Caco-2 (cell line): ENCODE data around the gene RNF123. TPM values are rescaled to one million over a fixed set of nuclear protein-coding genes. Genes with fewer than 3 reads are reported as not detected.

Source experiments
- BruUV-seq: library from RNA; stranded (reverse); fragments of 400-500 nt; replicated peaks from 2 replicates; lab custom pipeline; 2021; lab: Mats Ljungman, UMichigan
- CTCF ChIA-PET: fragments of 300-600 bp; sonication (Branson Sonifier 250); formaldehyde crosslinking; loops from one replicate; lab custom pipeline; 2022; ENCODE audit warnings: antibody characterized with exemption; lab: Charles Lee
- POLR2A ChIA-PET: fragments of 300-600 bp; sonication (Branson Sonifier 250); formaldehyde crosslinking; loops from one replicate; lab custom pipeline; 2022; ENCODE audit warnings: antibody characterized with exemption; lab: Charles Lee
- DNase-seq, 2 experiments: peaks; one replicate each; pipeline versions ENCODE4 v3.0.0 to v3.0.0-alpha.2; 2020 to 2022
- H3K27me3 ChIP-seq: replicated peaks from 2 replicates; pipeline ENCODE4 v1.6.0; 2011; ENCODE audit warnings: low read length; ENCODE audit not compliant: control insufficient read depth, insufficient read depth
- H3K36me3 ChIP-seq: 2 replicates; pipeline ENCODE4 v1.5.1; 2011; ENCODE audit warnings: low read length; ENCODE audit not compliant: control insufficient read depth, insufficient read depth
- H3K4me1 ChIP-seq: fragments of 250-450 bp; sonication (Bioruptor Pico); 2 replicates; pipeline ENCODE4 v1.5.1; 2020; ENCODE audit warnings: mild to moderate bottlenecking
- H3K4me3 ChIP-seq: 2 replicates; pipeline ENCODE4 v1.5.1; 2011; ENCODE audit warnings: low read depth, mild to moderate bottlenecking, control low read depth, low read length
- H3K9me3 ChIP-seq: fragments of 250-450 bp; sonication (Bioruptor Pico); 2 replicates; pipeline ENCODE4 v1.5.1; 2020; ENCODE audit warnings: mild to moderate bottlenecking, moderate library complexity
- H3K27ac Mint-ChIP-seq: one replicate; pipeline ENCODE4 v1.8.0; 2022; ENCODE audit warnings: mixed read lengths; ENCODE audit not compliant: unreplicated experiment
- H3K27me3 Mint-ChIP-seq: one replicate; pipeline ENCODE4 v1.8.0; 2022; ENCODE audit warnings: mixed read lengths; ENCODE audit not compliant: insufficient read depth, unreplicated experiment
- H3K36me3 Mint-ChIP-seq: one replicate; pipeline ENCODE4 v1.8.0; 2022; ENCODE audit warnings: mild to moderate bottlenecking, mixed read lengths; ENCODE audit not compliant: insufficient read depth, unreplicated experiment
- H3K4me1 Mint-ChIP-seq: one replicate; pipeline ENCODE4 v1.8.0; 2022; ENCODE audit warnings: low read depth, mixed read lengths; ENCODE audit not compliant: unreplicated experiment
- H3K4me3 Mint-ChIP-seq: one replicate; pipeline ENCODE4 v1.8.0; 2022; ENCODE audit warnings: mild to moderate bottlenecking, moderate library complexity, mixed read lengths; ENCODE audit not compliant: unreplicated experiment
- H3K9me3 Mint-ChIP-seq: one replicate; pipeline ENCODE4 v1.8.0; 2022; ENCODE audit warnings: mixed read lengths; ENCODE audit not compliant: unreplicated experiment
- CTCF ChIP-seq, 2 experiments: fragments of 200-600 bp in 1 of 2; IDR thresholded peaks; 1 replicate in 1 of 2; 2 replicates in 1 of 2; pipeline versions ENCODE4 v1.5.1 to v1.8.0; 2011 to 2022; ENCODE audit warnings: antibody characterized with exemption in 1 of 2, control low read depth in 1 of 2, inconsistent platforms in 1 of 2, low read depth in 1 of 2, low read length in 1 of 2, mild to moderate bottlenecking in 1 of 2, moderate library complexity in 1 of 2; ENCODE audit not compliant: insufficient read depth in 1 of 2, severe bottlenecking in 1 of 2, unreplicated experiment in 1 of 2
- intact Hi-C: fragments of 100-400 bp; cut with micrococcal nuclease; formaldehyde crosslinking; loops from one replicate; pipeline ENCODE4 v1.10.0; 2022; ENCODE audit not compliant: unreplicated experiment
- total RNA-seq: library from RNA; stranded (reverse); gene quantifications from 2 replicates; pipeline ENCODE4 v1.2.3, GENCODE V29; 2022

Gene RNF123
- total RNA-seq, 1 experiment from 2014 or later = 45.2 TPM

- no peak for DNase-seq
- peaks cover 30% of the 10 kb centered on the region for H3K4me1 ChIP-seq
- BruUV-seq = no TSS peak
- peaks cover 28% of the 10 kb centered on the region for H3K4me1 Mint-ChIP-seq
- H3K4me3 ChIP-seq = no peak overlapping the region
- TF ChIP-seq CTCF (IDR thresholded peaks at IDR 0.05; ENCODE audit: insufficient read depth in 1 of 2, low read depth in 1 of 2, low read length in 1 of 2, severe bottlenecking in 1 of 2, unreplicated experiment in 1 of 2) = no peak
- H3K27ac Mint-ChIP-seq = no peak overlapping the region
- POLR2A ChIA-PET = interaction anchor here (0.5 to 1.2 kb wide), 2 partner anchors 131 to 331 kb away, joined by 3 to 10 read pairs; no protein-coding TSS in a partner anchor
- CTCF ChIA-PET = interaction anchor here (0.6 to 1.7 kb wide), 5 partner anchors 14 to 216 kb away, joined by 3 to 73 read pairs (median 14); partner anchors contain the start of gene INKA1
- no peaks in the 10 kb centered on the region for H3K9me3 Mint-ChIP-seq
- no peaks in the 10 kb centered on the region for H3K27me3 ChIP-seq
- H3K9me3 ChIP-seq = no peaks in the 10 kb centered on the region
- H3K4me3 Mint-ChIP-seq = no peak overlapping the region
- H3K36me3 Mint-ChIP-seq = peaks cover 31% of the 10 kb centered on the region
- no peaks in the 10 kb centered on the region for H3K27me3 Mint-ChIP-seq
- peaks cover 1% of the 10 kb centered on the region; the same call in 1 of the 2 replicates for H3K36me3 ChIP-seq
- intact Hi-C loops = loop anchor here (1.0 to 5.0 kb wide), 3 partner anchors 84 to 217 kb away; no protein-coding TSS in a partner anchor
Measured at GRCh38 chr3:49670940-49671290, 18.4 kb upstream of the RNF123 start.

GRCh38 chr3:49671291-49672288 is 17.8 kb upstream of the RNF123 start:
- intact Hi-C loops = loop anchor here (1.0 to 5.0 kb wide), 3 partner anchors 84 to 217 kb away; no protein-coding TSS in a partner anchor

More at GRCh38 chr3:49671291-49672288, 17.8 kb upstream of the RNF123 start:
- BruUV-seq = no TSS peak
- ChIA-PET CTCF (interaction anchor here (0.6 to 1.7 kb wide), 11 partner anchors 15 to 365 kb away, joined by 3 to 73 read pairs (median 7); partner anchors contain the start of genes BSN, INKA1 and USP4), POLR2A (interaction anchor here (0.5 to 1.2 kb wide), 2 partner anchors 132 to 331 kb away, joined by 3 to 10 read pairs; no protein-coding TSS in a partner anchor)
- Histone ChIP-seq H3K36me3 (peaks cover 3% of the 10 kb centered on the region), H3K27me3 (no peaks in the 10 kb centered on the region), H3K9me3 (no peaks in the 10 kb centered on the region), H3K4me3 (no peak overlapping the region), H3K4me1 (peaks cover 23% of the 10 kb centered on the region)
- Mint-ChIP-seq H3K4me1 (peaks cover 23% of the 10 kb centered on the region), H3K36me3 (peaks cover 37% of the 10 kb centered on the region), H3K27ac (no peak overlapping the region), H3K27me3 (no peaks in the 10 kb centered on the region), H3K4me3 (no peak overlapping the region), H3K9me3 (no peaks in the 10 kb centered on the region)
- DNase-seq = peak; percentile 77 to 85
- TF ChIP-seq CTCF (IDR thresholded peaks at IDR 0.05; ENCODE audit: insufficient read depth in 1 of 2, low read depth in 1 of 2, low read length in 1 of 2, severe bottlenecking in 1 of 2, unreplicated experiment in 1 of 2) = peak; percentile 74 to 89
